ENCODE results near the gene RHOG.
A peak's percentile ranks its signal among the peaks of the same experiment; 100 is the strongest.
"Not testable (repeated sequence)": the region's sequence is repeated elsewhere in the genome, so short reads cannot be mapped to it uniquely, and the experiment has no call there.

The RHOG gene

GRCh38 chr11:3815845-3816244 is 24.9 kb downstream of the RHOG start:
- Histone ChIP-seq H3K9me3 (ENCODE audit: control insufficient read depth, low read length) (no peaks in the 10 kb centered on the region), H3K27ac (ENCODE audit: insufficient read depth, low read length, poor library complexity, severe bottlenecking) (no peak overlapping the region), H3K36me3 (ENCODE audit: control insufficient read depth, insufficient read depth, low read length) (no peaks in the 10 kb centered on the region), H3K4me3 (ENCODE audit: insufficient read depth, low read depth, low read length, poor library complexity, severe bottlenecking) (no peak overlapping the region), H3K4me1 (ENCODE audit: control insufficient read depth, insufficient read depth, low read length, poor library complexity, severe bottlenecking) (no peaks in the 10 kb centered on the region), H3K27me3 (replicated peaks; ENCODE audit: control insufficient read depth, insufficient read depth, low read length, poor library complexity, severe bottlenecking) (no peaks in the 10 kb centered on the region)
- DNase-seq: no peak

- not testable (repeated sequence) for DNase-seq; H3K9me3 ChIP-seq (ENCODE audit: control insufficient read depth, low read length); H3K36me3 ChIP-seq (ENCODE audit: control insufficient read depth, insufficient read depth, low read length); H3K27ac ChIP-seq (ENCODE audit: insufficient read depth, low read length, poor library complexity, severe bottlenecking); H3K4me1 ChIP-seq (ENCODE audit: control insufficient read depth, insufficient read depth, low read length, poor library complexity, severe bottlenecking); H3K27me3 ChIP-seq (replicated peaks; ENCODE audit: control insufficient read depth, insufficient read depth, low read length, poor library complexity, severe bottlenecking); H3K4me3 ChIP-seq (ENCODE audit: insufficient read depth, low read depth, low read length, poor library complexity, severe bottlenecking)
Observed at GRCh38 chr11:3814832-3815231, 25.9 kb downstream of the RHOG start.

GRCh38 chr11:3810951-3811350 is 29.8 kb downstream of the RHOG start:
- no peaks in the 10 kb centered on the region for H3K36me3 ChIP-seq (ENCODE audit: control insufficient read depth, insufficient read depth, low read length)
- H3K27me3 ChIP-seq (replicated peaks; ENCODE audit: control insufficient read depth, insufficient read depth, low read length, poor library complexity, severe bottlenecking): no peaks in the 10 kb centered on the region
- no peak overlapping the region for H3K27ac ChIP-seq (ENCODE audit: insufficient read depth, low read length, poor library complexity, severe bottlenecking)
- H3K4me3 ChIP-seq (ENCODE audit: insufficient read depth, low read depth, low read length, poor library complexity, severe bottlenecking): no peak overlapping the region
- no peak for DNase-seq
- H3K9me3 ChIP-seq (ENCODE audit: control insufficient read depth, low read length): no peaks in the 10 kb centered on the region
- H3K4me1 ChIP-seq (ENCODE audit: control insufficient read depth, insufficient read depth, low read length, poor library complexity, severe bottlenecking): peaks cover 10% of the 10 kb centered on the region

- H3K27ac ChIP-seq (ENCODE audit: insufficient read depth, low read length, poor library complexity, severe bottlenecking): no peak overlapping the region
- H3K4me3 ChIP-seq (ENCODE audit: insufficient read depth, low read depth, low read length, poor library complexity, severe bottlenecking): no peak overlapping the region
- peaks cover 10% of the 10 kb centered on the region for H3K4me1 ChIP-seq (ENCODE audit: control insufficient read depth, insufficient read depth, low read length, poor library complexity, severe bottlenecking)
- H3K36me3 ChIP-seq (ENCODE audit: control insufficient read depth, insufficient read depth, low read length): no peaks in the 10 kb centered on the region
- H3K27me3 ChIP-seq (replicated peaks; ENCODE audit: control insufficient read depth, insufficient read depth, low read length, poor library complexity, severe bottlenecking): no peaks in the 10 kb centered on the region
- DNase-seq: no peak
- H3K9me3 ChIP-seq (ENCODE audit: control insufficient read depth, low read length): no peaks in the 10 kb centered on the region
Observed at GRCh38 chr11:3810446-3810845, 30.3 kb downstream of the RHOG start.

- Histone ChIP-seq H3K4me3 (ENCODE audit: insufficient read depth, low read depth, low read length, poor library complexity, severe bottlenecking) (no peak overlapping the region), H3K36me3 (ENCODE audit: control insufficient read depth, insufficient read depth, low read length) (no peaks in the 10 kb centered on the region), H3K9me3 (ENCODE audit: control insufficient read depth, low read length) (no peaks in the 10 kb centered on the region), H3K27me3 (replicated peaks; ENCODE audit: control insufficient read depth, insufficient read depth, low read length, poor library complexity, severe bottlenecking) (no peaks in the 10 kb centered on the region), H3K27ac (ENCODE audit: insufficient read depth, low read length, poor library complexity, severe bottlenecking) (no peak overlapping the region), H3K4me1 (ENCODE audit: control insufficient read depth, insufficient read depth, low read length, poor library complexity, severe bottlenecking) (peaks cover 10% of the 10 kb centered on the region)
- DNase-seq: no peak
Observed at GRCh38 chr11:3809624-3809928, 31.2 kb downstream of the RHOG start.

- H3K36me3 ChIP-seq (ENCODE audit: control insufficient read depth, insufficient read depth, low read length): no peaks in the 10 kb centered on the region
- H3K9me3 ChIP-seq (ENCODE audit: control insufficient read depth, low read length): no peaks in the 10 kb centered on the region
- peaks cover 10% of the 10 kb centered on the region for H3K4me1 ChIP-seq (ENCODE audit: control insufficient read depth, insufficient read depth, low read length, poor library complexity, severe bottlenecking)
- H3K27ac ChIP-seq (ENCODE audit: insufficient read depth, low read length, poor library complexity, severe bottlenecking): peak overlapping the region; percentile 65
- H3K4me3 ChIP-seq (ENCODE audit: insufficient read depth, low read depth, low read length, poor library complexity, severe bottlenecking): peak overlapping the region; percentile 84
- no peaks in the 10 kb centered on the region for H3K27me3 ChIP-seq (replicated peaks; ENCODE audit: control insufficient read depth, insufficient read depth, low read length, poor library complexity, severe bottlenecking)
- DNase-seq: peak; percentile 12 to 20 (median 13)
Observed at GRCh38 chr11:3808861-3809623, 31.7 kb downstream of the RHOG start.

GRCh38 chr11:3807909-3808860 is 32.6 kb downstream of the RHOG start, which contains the start of gene PGAP2:
Gene PGAP2, plus strand, starts transcription at chr11:3808560. Its CDS starts 2,700 bp downstream, at chr11:3811260.
- Histone ChIP-seq H3K27ac (ENCODE audit: insufficient read depth, low read length, poor library complexity, severe bottlenecking) (peak within 1 kb of the TSS; percentile 65), H3K36me3 (ENCODE audit: control insufficient read depth, insufficient read depth, low read length) (no peaks in the 10 kb centered on the region), H3K4me3 (ENCODE audit: insufficient read depth, low read depth, low read length, poor library complexity, severe bottlenecking) (peak within 1 kb of the TSS; percentile 84), H3K27me3 (replicated peaks; ENCODE audit: control insufficient read depth, insufficient read depth, low read length, poor library complexity, severe bottlenecking) (no peaks in the 10 kb centered on the region), H3K4me1 (ENCODE audit: control insufficient read depth, insufficient read depth, low read length, poor library complexity, severe bottlenecking) (peaks cover 10% of the 10 kb centered on the region), H3K9me3 (ENCODE audit: control insufficient read depth, low read length) (no peaks in the 10 kb centered on the region)
- DNase-seq: peak; percentile 22 to 49 (median 39)

GRCh38 chr11:3803726-3804495 is 36.8 kb downstream of the RHOG start:
- no peaks in the 10 kb centered on the region for H3K9me3 ChIP-seq (ENCODE audit: control insufficient read depth, low read length)
- H3K36me3 ChIP-seq (ENCODE audit: control insufficient read depth, insufficient read depth, low read length): no peaks in the 10 kb centered on the region
- no peak overlapping the region for H3K27ac ChIP-seq (ENCODE audit: insufficient read depth, low read length, poor library complexity, severe bottlenecking)
- H3K4me3 ChIP-seq (ENCODE audit: insufficient read depth, low read depth, low read length, poor library complexity, severe bottlenecking): no peak overlapping the region
- DNase-seq: no peak
- peaks cover 5% of the 10 kb centered on the region for H3K4me1 ChIP-seq (ENCODE audit: control insufficient read depth, insufficient read depth, low read length, poor library complexity, severe bottlenecking)
- no peaks in the 10 kb centered on the region for H3K27me3 ChIP-seq (replicated peaks; ENCODE audit: control insufficient read depth, insufficient read depth, low read length, poor library complexity, severe bottlenecking)

- H3K9me3 ChIP-seq (ENCODE audit: control insufficient read depth, low read length): no peaks in the 10 kb centered on the region
- H3K27ac ChIP-seq (ENCODE audit: insufficient read depth, low read length, poor library complexity, severe bottlenecking): no peak overlapping the region
- H3K27me3 ChIP-seq (replicated peaks; ENCODE audit: control insufficient read depth, insufficient read depth, low read length, poor library complexity, severe bottlenecking): no peaks in the 10 kb centered on the region
- H3K36me3 ChIP-seq (ENCODE audit: control insufficient read depth, insufficient read depth, low read length): no peaks in the 10 kb centered on the region
- no peak overlapping the region for H3K4me3 ChIP-seq (ENCODE audit: insufficient read depth, low read depth, low read length, poor library complexity, severe bottlenecking)
- DNase-seq: no peak
- H3K4me1 ChIP-seq (ENCODE audit: control insufficient read depth, insufficient read depth, low read length, poor library complexity, severe bottlenecking): peaks cover 4% of the 10 kb centered on the region
Observed at GRCh38 chr11:3802011-3802790, 38.6 kb downstream of the RHOG start.

Measured in effector memory CD4-positive, alpha-beta T cell (primary cell).